ENCODE results near the gene LCLAT1.

- TF ChIP-seq ZNF274 (IDR thresholded peaks at IDR 0.05; ENCODE audit: low read depth, low read length) = no peak
- TF ChIP-seq YY1 (IDR thresholded peaks at IDR 0.05; ENCODE audit: insufficient read depth, insufficient read length) = no peak
Measured at GRCh38 chr2:30481323-30481800, 34.3 kb downstream of the LCLAT1 start.
